PFSK-1 (cell line): ENCODE results near the gene HERC3.

Experiments
- POLR2AphosphoS5 ChIP-seq: IDR thresholded peaks from 2 replicates; pipeline ENCODE4 v1.6.1; 2012; ENCODE audit warnings: low read depth, mild to moderate bottlenecking, control low read depth, low read length, moderate library complexity
- REST ChIP-seq, 2 experiments: IDR thresholded peaks; 2 replicates each; pipeline versions ENCODE4 v1.6.1 to v1.8.0; 2011 to 2012; ENCODE audit warnings: low read depth in 2 of 2, low read length in 2 of 2, control low read depth in 1 of 2, inconsistent platforms in 1 of 2, mild to moderate bottlenecking in 1 of 2, moderate library complexity in 1 of 2; ENCODE audit not compliant: insufficient read depth in 1 of 2
- SIN3A ChIP-seq: IDR thresholded peaks from 2 replicates; pipeline ENCODE4 v1.6.1; 2012; ENCODE audit warnings: mild to moderate bottlenecking, low read length, moderate library complexity, borderline replicate concordance; ENCODE audit not compliant: insufficient read depth
- TAF1 ChIP-seq: IDR thresholded peaks from 2 replicates; pipeline ENCODE4 v1.6.1; 2012; ENCODE audit warnings: low read length, control low read depth, borderline replicate concordance; ENCODE audit not compliant: insufficient read depth

GRCh38 chr4:88698519-88698918 lies 106.2 kb downstream of the HERC3 start:
- TF ChIP-seq TAF1 (no peak), POLR2AphosphoS5 (no peak), REST (IDR thresholded peaks at IDR 0.05; ENCODE audit: insufficient read depth in 1 of 2, low read depth in 2 of 2, low read length in 2 of 2) (no peak), SIN3A (no peak)
